ENCODE results near the gene DHRS4L2.
"Not testable (repeated sequence)": the region's sequence is repeated elsewhere in the genome, so short reads cannot be mapped to it uniquely, and the experiment has no call there.

Gene DHRS4L2

DNA sequence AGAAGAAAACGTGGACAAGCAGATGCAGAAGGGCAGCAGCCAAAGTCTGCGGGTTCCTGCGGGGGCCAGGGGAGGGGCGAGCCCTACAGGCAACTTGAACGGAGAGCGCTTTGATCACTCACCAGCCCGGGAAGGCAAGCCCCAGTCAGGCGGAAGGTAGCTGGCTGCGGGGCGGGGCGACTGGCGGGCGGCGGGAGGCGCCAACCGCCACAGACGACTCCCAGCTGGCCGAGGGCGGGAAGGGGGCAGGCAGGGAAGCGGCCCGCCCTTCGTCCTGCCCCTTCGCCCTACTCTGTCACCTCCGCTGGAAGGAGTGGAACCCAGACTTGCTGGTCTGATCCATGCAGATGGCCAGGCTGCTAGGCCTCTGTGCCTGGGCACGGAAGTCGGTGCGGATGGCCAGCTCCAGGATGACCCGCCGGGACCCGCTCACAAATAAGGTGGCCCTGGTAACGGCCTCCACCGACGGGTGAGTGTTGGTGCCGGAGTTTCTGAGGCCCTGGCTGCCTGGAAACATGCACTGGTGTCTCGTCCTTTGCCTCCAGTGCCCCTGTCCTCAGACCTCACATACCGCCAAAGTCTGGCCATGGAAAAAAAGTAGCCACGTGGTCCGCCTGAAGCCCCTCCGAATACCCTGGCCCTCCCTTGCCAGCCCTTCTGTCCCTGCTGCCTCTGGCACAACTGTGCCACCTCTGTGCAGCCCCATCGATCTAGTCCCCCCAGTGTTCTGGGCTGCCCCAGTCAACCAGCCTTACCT, at the start of gene DHRS4L2:
TSS of gene DHRS4L2 (plus strand) at position 323 of the 757 bp plus-strand sequence. CDS start at position 342, 19 bp downstream.
- DNase-seq (ENCODE audit: low spot score), result peak; percentile 40

DNA sequence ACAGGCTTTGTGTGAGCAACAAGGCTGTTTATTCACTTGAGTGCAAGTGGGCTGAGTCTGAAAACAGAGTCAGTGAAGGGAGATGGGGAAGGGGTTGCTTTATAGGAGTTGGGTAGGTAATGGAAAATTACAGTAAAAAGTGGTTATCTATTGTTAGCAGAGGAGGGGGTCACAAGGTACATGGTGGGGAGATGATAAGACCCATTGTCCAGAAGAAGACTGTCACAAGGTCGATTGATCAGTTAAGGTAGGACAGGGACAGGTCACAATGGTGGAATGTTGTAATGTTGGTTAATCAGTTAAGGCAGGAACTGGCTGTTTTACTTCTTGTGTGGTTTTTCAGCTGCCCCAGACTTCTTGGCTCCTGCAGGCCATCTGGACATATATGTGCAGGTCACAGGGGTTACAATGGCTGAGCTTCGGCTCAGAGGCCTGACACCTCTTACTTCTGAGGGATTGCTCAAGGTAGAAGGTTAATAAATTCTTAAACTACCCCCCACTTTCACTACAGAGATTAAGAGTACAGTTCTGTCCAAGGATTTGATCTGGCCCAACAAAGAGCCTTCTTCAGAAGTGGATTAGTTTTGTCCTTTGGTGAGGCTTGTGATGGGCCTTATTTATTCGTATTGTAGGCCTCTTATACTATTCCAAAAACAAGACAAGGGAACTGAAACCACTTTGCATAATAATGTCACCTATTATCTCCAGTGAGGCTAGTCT, 49.0 kb upstream of the DHRS4L2 start:
- no peak for DNase-seq (ENCODE audit: low spot score)

DNA sequence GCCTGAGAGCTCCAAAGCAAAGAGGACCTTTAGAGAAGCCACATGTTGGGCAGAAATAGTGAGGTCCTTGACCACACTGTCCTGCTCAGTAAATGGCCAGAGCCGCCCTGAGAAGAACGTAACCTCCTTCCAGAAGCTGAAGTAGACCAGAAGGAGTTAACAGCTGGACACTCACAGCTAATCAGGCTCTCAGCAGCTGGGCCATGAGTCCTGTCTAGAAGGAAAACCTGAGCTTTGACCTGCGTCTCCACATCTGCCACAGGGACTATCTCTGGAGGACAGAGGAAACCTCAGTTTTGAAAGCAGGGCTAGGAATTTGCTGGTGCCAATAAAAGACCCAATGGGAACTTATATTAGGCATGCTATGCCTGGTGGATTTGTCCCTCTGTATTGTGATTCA, 47.5 kb upstream of the DHRS4L2 start:
- no peak for DNase-seq (ENCODE audit: low spot score)

DNA sequence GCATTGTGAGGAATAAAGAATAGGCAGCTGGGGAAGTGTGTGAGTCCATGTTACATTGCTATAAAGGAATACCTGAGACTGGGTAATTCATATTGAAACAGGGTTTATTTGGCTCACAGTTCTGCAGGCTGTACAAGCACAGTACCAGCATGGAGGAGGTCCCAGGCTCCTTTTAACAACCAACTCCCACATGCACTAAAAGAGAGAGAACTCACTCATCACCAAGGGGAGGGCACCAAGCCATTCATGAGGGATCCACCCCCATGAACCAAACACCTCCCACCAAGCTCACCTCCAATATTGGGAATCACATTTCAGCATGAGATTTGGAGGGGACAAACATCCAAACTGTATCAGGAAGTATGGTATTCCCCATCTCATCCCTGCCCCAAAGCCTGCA, 47.1 kb upstream of the DHRS4L2 start:
- no peak for DNase-seq (ENCODE audit: low spot score)

DNA sequence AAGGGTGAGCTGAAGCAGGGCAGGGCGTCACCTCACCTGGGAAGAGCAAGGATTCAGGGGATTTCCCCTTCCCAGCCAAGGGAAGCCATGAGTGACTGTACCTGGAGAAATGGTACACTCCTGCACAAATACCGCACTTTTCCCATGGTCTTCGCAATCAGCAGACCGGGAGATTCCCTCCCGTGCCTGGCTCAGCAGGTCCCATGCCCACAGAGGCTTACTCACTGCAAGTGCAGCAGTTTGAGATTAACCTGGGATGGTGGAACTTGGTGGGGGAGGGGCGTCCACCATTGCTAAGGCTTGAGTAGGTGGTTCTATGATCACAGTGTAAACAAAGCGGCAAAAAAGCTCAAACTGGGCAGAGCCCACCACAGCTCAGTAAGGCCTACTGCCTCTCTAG, 46.1 kb upstream of the DHRS4L2 start:
- no peak for DNase-seq (ENCODE audit: low spot score)

DNA sequence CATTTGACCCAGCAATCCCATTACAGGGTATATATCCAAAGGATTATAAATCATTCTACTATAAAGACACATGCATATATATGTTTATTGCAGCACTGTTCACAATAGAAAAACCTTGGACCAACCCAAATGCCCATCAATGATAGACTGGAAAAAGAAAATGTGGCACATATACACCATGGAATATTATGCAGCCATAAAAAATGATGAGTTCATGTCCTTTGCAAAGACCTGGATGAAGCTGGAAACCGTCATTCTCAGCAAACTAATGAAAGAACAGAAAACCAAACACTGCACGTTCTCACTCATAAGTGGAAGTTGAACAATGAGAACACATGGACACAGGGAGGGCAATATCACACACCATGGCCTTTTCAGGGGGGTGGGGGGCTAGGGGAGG, 39.7 kb upstream of the DHRS4L2 start:
- not testable (repeated sequence) for DNase-seq (ENCODE audit: low spot score)

DNA sequence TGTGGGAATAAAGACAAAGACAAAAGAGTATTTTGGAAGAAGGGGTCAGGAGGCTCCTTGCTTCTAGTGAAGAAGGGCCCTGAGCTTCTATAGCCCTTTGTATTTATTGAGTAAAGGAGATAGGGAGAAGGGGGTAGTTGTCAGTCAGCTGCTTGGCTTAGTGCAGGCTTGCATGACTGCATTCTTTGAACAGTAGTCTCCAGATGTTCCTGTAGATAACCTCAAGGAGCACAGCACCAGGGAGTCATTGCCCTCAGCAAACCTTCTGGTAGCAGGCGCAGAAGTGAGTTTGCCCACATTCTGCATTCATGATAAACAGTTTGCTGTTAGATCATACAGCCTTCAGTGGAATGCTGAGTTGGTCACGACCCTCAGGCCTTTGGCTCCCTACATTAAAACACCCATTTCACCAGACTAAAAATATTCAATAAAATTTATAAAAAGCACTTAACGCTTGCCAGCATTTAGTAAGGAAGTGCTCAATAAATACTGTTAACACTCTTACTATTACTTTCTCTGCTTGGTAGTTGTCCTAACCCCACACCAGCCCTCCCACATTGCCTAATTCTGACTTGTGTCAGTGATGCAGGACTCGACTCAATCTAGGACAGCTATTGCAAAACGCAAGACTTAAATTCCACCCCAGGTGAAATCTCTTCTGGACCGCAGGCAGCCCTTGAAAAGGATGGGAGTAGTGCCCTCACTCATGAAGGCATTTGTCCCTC, 38.2 kb upstream of the DHRS4L2 start:
- DNase-seq (ENCODE audit: low spot score), result no peak

DNA sequence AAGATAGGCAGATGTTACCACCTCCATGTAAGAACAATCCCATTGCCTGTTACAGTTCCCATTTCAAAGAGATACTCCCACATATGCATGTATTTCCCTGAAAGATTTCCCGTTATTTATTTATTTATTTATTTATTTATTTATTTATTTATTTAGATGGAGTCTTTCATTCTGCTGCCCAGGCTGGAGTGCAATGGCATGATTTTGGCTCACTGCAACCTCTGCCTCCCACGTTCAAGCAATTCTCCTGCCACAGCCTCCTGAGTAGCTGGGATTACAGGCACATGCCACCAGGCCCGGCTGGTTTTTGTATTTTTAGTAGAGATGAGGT, 37.6 kb upstream of the DHRS4L2 start:
- DNase-seq (ENCODE audit: low spot score), result not testable (repeated sequence)

DNA sequence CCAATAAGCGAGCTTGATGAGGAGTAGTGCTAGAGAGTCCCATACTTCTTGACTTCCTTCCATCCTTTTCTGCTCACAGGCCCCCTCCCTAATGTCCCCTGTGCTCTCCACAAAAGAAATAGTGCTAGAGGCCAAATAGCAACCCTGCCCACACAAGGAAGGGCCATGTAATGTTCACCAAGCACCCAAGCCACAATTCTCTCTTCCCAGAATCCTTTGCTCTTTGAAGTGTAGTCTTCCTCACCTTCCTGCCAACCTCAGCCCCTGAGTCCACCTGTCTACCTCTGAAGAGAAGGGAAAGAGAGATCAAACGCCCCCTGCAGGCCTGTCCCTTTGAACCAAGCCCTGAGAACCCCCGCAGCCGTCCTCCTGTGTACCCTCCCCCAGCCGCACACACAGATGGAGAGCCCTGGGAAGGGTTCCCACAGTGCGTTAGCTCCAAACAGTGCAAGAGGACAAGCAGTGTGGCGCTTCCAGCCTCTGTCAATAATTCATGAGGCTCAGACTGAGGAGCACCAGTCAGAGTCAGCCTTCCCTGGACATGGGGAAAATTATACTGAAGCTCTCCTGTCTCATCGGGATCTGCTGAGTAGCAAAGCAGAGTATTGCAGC, 37.0 kb upstream of the DHRS4L2 start:
- DNase-seq (ENCODE audit: low spot score), result no peak

DNA sequence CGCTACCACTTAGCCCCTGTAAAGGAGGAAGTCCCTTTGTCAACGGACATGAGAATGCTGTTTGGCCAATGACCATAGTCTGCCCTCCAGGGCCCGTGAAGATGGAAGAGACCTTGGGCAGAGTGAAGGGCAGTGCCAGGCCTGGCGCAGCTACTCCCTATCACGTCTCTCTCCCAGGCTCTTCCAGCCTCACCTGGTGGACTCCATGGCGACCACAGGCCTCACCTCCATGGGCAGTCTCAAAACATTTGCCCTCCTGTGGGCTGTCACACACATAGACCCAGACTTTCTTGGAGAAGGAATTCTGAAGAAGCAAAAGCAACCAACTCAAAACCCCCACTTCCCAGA, 35.6 kb upstream of the DHRS4L2 start:
- not testable (repeated sequence) for DNase-seq (ENCODE audit: low spot score)

DNA sequence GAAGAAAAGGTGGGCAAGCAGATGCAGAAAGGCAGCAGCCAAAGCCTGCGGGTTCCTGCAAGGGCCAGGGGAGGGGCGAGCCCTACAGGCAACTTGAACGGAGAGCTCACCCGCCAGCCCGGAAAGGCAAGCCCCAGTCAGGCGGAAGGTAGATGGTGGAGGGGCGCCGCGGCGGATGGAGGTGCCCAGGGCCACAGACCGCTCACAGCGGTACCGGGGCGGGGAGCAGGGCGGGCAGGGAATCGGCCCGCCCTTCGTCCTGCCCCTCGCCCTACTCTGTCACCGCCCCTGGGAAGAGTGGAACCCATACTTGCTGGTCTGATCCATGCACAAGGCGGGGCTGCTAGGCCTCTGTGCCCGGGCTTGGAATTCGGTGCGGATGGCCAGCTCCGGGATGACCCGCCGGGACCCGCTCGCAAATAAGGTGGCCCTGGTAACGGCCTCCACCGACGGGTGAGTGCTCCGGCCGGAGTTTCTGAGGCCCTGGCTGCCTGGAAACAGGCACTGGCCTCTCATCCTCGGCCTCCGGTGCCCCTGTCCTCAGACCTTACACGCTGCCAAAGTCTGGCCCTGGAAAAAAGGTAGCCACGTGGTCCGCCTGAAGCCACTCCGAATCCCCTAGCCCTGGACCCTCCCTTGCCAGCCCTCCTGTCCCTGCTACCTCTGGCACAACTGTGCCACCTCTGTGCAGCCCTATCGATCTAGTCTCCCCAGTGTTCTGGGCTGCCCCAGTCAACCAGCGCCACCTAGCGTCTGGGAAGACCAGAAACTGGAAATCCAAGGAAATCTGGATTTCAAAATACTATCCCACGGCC, 35.1 kb upstream of the DHRS4L2 start, which contains the start of gene DHRS4:
TSS of gene DHRS4 (plus strand) at position 307 of the 815 bp plus-strand sequence. CDS start at position 326, 19 bp downstream.
- DNase-seq (ENCODE audit: low spot score), result peak; percentile 65

DNA sequence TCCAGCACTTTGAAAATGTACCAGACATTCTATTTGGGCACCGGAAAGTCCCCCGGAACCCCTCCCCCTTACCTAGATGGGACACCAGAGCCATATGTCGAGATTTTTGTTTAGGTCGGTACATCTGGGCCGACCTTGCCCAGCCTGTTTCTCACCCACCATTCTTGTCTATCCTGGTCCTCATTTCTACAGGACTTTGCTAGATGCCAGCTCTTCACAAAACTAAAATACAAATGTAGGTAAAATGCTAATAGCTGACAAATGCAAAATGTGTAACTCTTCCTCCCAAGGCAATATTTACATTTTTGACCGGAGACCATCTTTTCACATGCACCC, 34.5 kb upstream of the DHRS4L2 start:
- DNase-seq (ENCODE audit: low spot score), result not testable (repeated sequence)

DNA sequence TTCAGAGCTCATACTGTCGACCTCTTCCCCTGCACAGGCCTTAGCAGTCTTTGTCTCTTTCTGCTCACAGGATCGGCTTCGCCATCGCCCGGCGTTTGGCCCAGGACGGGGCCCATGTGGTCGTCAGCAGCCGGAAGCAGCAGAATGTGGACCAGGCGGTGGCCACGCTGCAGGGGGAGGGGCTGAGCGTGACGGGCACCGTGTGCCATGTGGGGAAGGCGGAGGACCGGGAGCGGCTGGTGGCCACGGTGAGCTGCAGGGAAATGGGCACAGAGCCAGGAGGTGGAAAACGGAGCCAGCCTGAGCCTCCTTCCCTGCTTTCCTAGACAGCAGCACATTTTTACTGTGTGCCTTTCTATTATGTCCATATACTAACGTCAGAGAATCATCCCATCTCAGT, 33.8 kb upstream of the DHRS4L2 start:
- DNase-seq (ENCODE audit: low spot score), result not testable (repeated sequence)

DNA sequence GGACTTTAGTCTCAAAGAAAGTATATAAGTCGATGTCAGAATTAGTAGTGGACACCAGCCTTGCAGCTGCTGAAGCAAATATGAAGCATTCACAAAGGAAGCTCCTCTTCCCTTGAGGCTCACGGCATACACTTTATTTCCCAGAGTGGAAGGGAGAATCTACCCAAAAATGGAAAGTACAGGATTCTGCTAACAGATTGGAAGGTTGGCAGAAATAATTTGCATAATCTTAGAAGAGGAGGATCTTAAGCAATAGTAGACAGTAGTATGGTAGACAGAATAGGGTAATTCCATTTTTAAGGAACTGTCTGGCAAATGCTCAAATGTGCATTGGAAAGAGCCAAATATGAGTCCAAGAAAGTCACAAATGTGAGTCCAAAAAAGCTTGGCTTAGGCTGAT, 32.9 kb upstream of the DHRS4L2 start:
- not testable (repeated sequence) for DNase-seq (ENCODE audit: low spot score)

DNA sequence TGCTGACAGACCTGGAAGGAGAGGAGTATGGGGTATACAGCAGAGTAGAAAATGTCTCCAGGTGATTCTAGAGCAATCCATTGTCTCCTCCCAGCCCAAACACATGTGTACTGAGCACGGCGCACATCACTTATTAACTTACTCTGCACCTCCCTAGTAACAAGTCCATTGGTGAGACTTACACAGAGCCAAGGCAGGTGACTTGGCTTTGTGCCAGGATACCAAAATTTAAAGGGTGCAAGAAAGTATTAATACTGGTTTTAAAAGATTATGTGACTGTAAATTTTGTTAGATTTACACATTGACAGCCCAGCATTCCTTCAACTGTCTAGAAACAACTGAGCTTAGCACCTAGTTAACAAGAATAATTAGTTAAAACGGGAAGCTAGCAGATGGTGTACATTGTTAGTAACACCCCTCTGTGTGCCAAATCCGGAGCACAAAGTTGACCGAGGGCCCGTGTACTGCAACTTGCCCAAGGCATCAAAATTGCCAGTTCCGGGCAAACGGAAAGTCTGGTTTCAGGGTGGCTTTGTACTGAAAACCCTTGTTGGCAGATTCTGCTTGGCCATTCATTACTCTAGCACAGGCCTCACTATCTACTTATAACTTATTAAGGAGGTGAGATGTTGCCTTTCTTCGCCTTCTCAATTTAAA, 30.7 kb upstream of the DHRS4L2 start:
- DNase-seq (ENCODE audit: low spot score), result not testable (repeated sequence)

DNA sequence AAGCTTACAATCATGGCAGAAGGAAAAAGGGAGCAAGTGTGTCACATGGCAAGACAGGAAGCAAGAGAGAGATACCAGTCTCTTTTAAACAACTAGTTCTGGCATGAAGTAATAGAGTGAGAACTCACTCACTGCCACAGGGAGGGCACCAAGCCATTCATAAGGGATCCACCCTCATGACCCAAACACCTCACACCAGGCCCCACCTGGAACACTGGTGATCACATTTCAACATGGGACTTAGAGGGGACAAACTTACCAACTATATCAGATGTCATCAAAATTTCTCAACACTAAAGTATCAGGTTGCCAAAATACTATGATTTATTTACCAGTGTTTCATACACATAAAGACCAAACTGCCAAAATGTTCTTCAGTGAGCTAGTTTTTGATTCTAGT, 27.8 kb upstream of the DHRS4L2 start:
- DNase-seq (ENCODE audit: low spot score), result not testable (repeated sequence)

DNA sequence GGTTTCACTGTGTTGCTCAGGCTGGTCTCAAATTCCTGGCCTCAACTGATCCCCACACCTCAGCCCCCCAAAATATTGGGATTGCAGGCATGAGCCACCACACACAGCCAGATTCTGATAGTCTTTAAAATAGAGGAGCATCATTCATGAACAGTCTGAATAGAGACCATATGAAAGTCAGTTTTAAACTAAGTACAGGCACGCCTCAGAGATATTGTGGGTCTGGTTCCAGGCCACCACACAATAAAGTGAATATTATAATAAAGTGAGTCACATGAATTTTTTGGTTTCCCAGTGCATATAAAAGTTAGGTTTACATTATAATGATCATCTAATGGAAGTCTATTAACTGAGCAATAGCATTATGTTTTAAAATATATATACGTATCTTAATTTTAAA, 27.0 kb upstream of the DHRS4L2 start:
- not testable (repeated sequence) for DNase-seq (ENCODE audit: low spot score)

DNA sequence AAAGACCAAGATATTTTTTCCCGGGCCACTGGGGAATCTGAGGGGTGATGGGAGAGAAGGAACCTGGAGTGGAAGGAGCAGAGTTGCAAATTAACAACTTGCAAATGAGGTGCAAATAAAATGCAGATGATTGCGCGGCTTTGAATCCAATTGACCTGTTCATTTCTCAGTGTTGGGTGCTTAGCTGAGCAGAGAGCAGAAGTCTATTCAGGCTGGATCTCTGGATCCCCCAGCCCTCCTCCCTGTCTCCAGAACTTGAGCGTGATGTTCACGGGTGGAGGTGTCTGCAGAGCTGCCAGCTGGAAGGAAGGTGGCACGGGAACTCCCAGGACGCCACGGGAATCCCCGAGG, 19.6 kb upstream of the DHRS4L2 start:
- not testable (repeated sequence) for DNase-seq (ENCODE audit: low spot score)

DNA sequence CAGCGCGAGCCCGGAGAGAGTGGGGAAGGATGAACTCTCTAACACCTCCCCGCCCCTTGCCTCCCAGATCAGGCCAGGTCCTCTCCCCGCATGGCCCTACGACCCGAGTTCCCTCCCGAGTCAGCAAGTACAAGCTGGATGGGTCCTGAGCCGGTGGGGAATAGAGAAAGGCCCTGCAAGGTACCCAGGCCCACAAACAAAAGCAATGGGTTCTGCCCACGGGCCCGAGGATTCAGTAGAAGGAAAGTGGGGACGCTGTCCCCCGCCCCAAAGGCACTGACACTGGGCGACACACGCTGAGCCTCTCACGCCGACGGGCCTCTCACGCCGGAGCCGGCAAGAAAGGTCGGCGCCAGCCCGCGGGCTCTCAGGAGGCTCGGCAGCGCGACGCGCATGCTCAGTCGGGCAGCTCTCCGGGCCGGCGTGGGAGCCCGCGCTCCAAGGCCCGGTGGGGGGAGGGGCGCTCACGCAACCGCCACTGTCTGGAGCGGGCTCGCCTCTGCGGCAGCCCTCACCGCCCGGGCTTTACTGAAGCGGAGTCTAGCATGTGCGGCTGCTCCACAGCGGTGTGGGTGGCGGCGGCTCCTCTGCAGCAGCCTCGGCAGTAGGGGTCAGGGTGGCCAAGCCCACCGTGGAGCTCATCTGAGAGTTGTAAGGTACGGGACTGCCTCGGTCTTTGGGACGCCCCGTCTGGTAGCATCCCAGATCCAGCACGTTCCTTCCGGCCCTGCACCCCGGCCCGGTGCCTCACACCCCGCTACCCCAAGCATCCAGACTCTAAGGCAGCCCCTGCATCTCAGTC, 19.0 kb upstream of the DHRS4L2 start:
- DNase-seq (ENCODE audit: low spot score), result not testable (repeated sequence)

DNA sequence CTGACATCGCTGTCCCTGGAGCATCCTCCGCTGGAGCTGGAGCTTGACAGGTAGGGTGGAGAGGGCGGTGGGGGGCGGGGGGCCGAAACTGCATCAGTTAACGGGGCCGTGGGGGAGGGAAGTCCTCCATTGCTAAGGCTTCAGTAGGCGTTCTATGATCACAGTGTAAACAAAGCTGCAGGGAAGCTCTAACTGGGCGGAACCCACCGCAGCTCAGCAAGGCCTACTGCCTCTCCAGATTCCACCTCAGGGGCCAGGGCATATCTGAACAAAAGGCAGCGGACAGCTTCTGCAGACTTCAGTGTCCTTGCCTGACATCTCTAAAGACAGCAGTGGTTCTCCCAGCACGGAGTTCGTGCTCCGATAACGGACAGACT, 18.5 kb upstream of the DHRS4L2 start:
- not testable (repeated sequence) for DNase-seq (ENCODE audit: low spot score)
